Stimulated activated CD4-positive, alpha-beta T cell treated with anti-CD3 and anti-CD28 coated beads, Interleukin-4, amount 100 ng/mL, for 48 hours (primary cell): ENCODE results near the gene MLST8.
"Not testable (repeated sequence)": the region's sequence is repeated elsewhere in the genome, so short reads cannot be mapped to it uniquely, and the experiment has no call there.

Source experiments
- DNase-seq, 2 donors: peaks; one replicate each; pipeline ENCODE4 v3.0.0-alpha.2; 2020; ENCODE audit warnings: low read depth in 2 of 2

Gene MLST8

GRCh38 chr16:2244926-2245795 is 39.9 kb downstream of the MLST8 start:
- no peak for DNase-seq

GRCh38 chr16:2246301-2246885 is 41.1 kb downstream of the MLST8 start:
- DNase-seq = no peak

DNA sequence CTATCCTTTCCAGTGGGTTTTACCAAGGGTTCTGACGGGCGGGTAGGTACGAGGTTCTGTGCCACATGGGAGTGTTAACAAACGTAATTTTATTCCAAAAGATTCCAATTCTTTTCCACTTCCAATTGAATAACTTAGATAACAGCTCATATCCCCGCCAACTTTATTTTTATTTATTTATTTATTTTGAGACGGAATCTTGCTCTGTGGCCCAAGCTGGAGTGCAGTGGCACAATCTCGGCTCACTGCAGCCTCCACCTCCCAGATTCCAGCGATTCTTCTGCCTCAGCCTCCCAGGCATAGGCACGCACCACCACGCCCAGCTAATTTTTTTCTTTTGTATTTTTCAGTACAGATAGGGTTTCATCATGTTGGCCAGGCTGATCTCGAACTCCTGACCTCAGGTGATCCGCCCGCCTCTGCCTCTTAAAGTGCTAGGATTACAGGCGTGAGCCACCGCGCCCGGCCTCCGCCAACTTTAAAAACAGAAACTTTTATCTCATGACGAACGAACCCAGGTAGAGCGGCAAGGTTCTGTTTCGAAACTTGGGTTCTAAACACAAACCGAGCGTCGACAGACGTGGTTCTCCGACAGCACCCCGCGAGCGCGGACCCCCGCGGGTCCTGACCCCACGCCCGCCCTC is 45.5 kb downstream of the MLST8 start:
- no peak for DNase-seq

- peak; percentile 75 to 85 for DNase-seq
Observed at GRCh38 chr16:2251296-2252111, 46.2 kb downstream of the MLST8 start, which contains the start of gene ECI1. Gene ECI1 (minus strand): TSS chr16:2251587. CDS start chr16:2251566, 21 bp downstream.

GRCh38 chr16:2252806-2253148 is 47.5 kb downstream of the MLST8 start:
- DNase-seq = no peak

GRCh38 chr16:2253293-2253692 is 48.0 kb downstream of the MLST8 start:
- no peak for DNase-seq

- DNase-seq = no peak
Observed at GRCh38 chr16:2256531-2257140, 51.4 kb downstream of the MLST8 start.

DNA sequence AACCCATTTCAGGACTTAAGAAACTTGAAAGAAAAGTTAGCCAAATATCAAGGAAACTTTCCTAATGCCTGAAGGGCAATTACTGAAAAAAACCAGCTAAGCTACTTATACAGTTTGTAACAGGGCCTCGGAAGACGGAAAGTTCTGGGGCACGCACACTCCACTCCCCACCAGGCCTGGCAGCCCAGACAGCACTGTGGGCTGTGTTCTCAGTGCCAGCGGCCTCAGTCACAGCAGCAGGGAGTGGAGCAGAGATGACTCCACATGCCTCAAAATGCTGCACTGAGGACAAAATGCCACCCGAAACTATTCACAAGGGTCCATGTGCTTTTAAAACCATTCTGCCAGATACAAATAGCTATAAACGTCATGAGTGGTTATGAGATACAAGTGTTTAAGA is 52.5 kb downstream of the MLST8 start:
- no peak for DNase-seq

- DNase-seq = not testable (repeated sequence)
Observed at GRCh38 chr16:2258530-2258929, 53.3 kb downstream of the MLST8 start.
